Sigmoid colon (tissue), 4 donors: ENCODE results near the gene P3H3.

ENCODE experiments used
- CTCF ChIP-seq, 4 experiments: fragments of 450-650 bp in 3 of 4; fragments of 200-600 bp in 1 of 4; IDR thresholded peaks; one replicate each; pipeline ENCODE4 v1.5.1; 2016 to 2019; ENCODE audit warnings: antibody characterized with exemption in 4 of 4, mild to moderate bottlenecking in 3 of 4, moderate library complexity in 2 of 4
- EP300 ChIP-seq, 4 donors: sonication (generic); formaldehyde crosslinking; IDR thresholded peaks; one replicate each; pipeline ENCODE4 v1.6.1; 2017; ENCODE audit warnings: antibody characterized with exemption in 4 of 4

DNA sequence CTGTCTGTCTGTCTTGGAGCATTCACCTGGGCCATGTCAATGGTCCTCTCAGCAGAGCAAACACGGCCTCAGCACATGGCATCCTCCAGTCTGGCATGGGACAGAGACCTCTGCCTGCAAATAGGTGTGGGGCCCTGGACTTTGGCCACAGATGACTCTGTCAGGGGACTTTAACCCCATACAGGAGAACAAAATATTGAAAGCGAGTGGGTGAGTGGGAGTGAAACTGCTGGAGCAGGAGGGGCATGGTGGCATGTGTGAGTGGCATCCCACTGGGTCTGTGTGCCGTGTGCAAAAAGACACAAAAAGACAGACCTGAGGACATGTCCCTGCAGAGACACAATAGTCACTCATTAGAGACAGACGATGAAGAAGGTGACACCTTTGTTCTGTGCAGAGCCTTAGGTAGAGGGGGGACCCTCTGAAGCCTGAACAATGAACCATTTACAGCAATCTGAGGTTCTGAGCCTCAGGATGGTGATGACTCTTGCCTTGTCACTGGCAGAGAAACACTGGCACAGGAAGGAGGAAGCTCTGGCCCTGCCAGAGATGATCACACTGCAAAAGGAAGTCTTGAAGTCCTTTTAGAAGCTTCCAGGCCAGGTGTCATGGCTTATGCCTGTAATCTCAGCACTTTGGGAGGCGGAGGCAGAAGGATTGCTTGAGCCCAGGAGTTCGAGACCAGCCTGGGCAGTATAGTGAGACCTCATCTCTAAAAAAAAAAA is 48.3 kb upstream of the P3H3 start:
- TF ChIP-seq CTCF (IDR thresholded peaks at IDR 0.05), result no peak
- no peak for TF ChIP-seq EP300 (IDR thresholded peaks at IDR 0.05)
